Urinary bladder (tissue), 4 donors: ENCODE measurements around the gene TBL1XR1. TPM values are rescaled to one million over a fixed set of nuclear protein-coding genes. Genes with fewer than 3 reads are reported as not detected.

Experiments
- DNase-seq: peaks from one replicate; pipeline ENCODE4 v3.0.0-alpha.2; 2015; ENCODE audit errors: extremely low spot score
- H3K27ac ChIP-seq: one replicate; pipeline ENCODE4 v1.5.1; 2013; ENCODE audit warnings: low read depth, mild to moderate bottlenecking, moderate library complexity
- H3K36me3 ChIP-seq: one replicate; pipeline ENCODE4 v1.6.1; 2013; ENCODE audit warnings: mild to moderate bottlenecking, moderate library complexity; ENCODE audit not compliant: insufficient read depth
- H3K4me1 ChIP-seq: one replicate; pipeline ENCODE4 v1.6.1; 2013; ENCODE audit warnings: mild to moderate bottlenecking, moderate library complexity; ENCODE audit not compliant: insufficient read depth
- H3K4me3 ChIP-seq: one replicate; pipeline ENCODE4 v1.5.1; 2013; ENCODE audit warnings: low read depth, low read length
- WGBS: extraction: QIAGEN DNeasy Blood & Tissue Kit; methylation state at CpG from one replicate; pipeline ENCODE4 v1.1.7; 2013; 5-methylcytosine and 5-hydroxymethylcytosine counted together
- polyA plus RNA-seq: library from polyadenylated mRNA; stranded (reverse); fragments of 200-250 nt; gene quantifications from one replicate; pipeline ENCODE4 v1.2.3, GENCODE V29; 2013
- total RNA-seq: library from RNA; depleted of rRNA; stranded (reverse); fragments of >200 nt; gene quantifications from one replicate; pipeline ENCODE4 v1.2.3, GENCODE V29; 2014
- donor health status: healthy with polysubstance abuse.
- donor health status: healthy.

The TBL1XR1 gene
- total and polyA plus RNA-seq, 2 donors: 21.7 to 252 TPM

DNA sequence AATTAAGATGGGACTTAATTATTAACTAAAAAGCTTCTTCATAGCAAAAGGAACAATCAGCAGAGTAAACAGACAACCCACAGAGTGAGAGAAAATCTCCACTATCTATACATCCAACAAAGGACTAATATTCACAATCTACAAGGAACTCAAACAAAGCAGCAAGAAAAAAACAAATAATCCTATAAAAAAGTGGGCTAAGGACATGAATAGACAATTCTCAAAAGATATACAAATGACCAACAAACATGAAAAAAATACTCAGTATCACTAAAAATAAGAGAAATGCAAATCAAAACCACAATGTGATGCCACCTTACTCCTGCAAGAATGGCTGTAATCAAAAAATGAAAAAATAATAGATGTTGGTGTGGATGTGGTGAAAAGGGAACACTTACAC lies 103.3 kb downstream of the TBL1XR1 start:
- H3K4me3 ChIP-seq: no peak overlapping the region
- no peak for DNase-seq
- H3K36me3 ChIP-seq: no peaks in the 10 kb centered on the region
- H3K27ac ChIP-seq: no peak overlapping the region
- H3K4me1 ChIP-seq: peaks cover 2% of the 10 kb centered on the region

DNA sequence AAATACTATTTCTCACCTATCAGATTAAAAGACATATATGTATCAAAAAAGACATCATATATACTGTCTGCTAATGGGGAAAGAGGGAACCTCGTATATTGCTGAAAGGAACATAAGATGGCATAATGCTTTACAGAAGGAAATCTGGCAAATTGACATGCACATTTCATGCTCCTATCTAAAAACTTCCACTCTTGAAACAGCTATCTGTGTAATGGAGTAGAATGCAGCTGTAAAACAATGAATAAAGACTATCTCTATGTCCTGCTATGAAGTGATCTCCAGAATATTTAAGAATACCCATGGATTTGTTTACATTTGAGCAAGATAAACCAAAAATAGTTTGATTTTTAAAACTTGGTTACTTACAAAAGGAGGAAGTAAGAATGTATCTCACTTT lies 107.4 kb downstream of the TBL1XR1 start:
- WGBS: 43% methylated on average over 1 of the region's 1 CpG
- H3K4me1 ChIP-seq: peaks cover 1% of the 10 kb centered on the region
- DNase-seq: no peak

GRCh38 chr3:177089110-177089509 lies 108.2 kb downstream of the TBL1XR1 start:
- H3K36me3 ChIP-seq: no peaks in the 10 kb centered on the region
- DNase-seq: no peak
- no peak overlapping the region for H3K27ac ChIP-seq
- H3K4me1 ChIP-seq: peaks cover 1% of the 10 kb centered on the region
- no peak overlapping the region for H3K4me3 ChIP-seq
- WGBS: 78% methylated on average over 3 of the region's 3 CpGs

More for the DNA sequence above, 107.4 kb downstream of the TBL1XR1 start:
- no peak overlapping the region for H3K27ac ChIP-seq
- H3K4me3 ChIP-seq: no peak overlapping the region
- H3K36me3 ChIP-seq: no peaks in the 10 kb centered on the region

GRCh38 chr3:177085794-177086193 lies 111.5 kb downstream of the TBL1XR1 start:
- H3K36me3 ChIP-seq: no peaks in the 10 kb centered on the region
- H3K4me3 ChIP-seq: no peak overlapping the region
- 69% methylated on average over 2 of the region's 2 CpGs for WGBS
- DNase-seq: no peak
- no peak overlapping the region for H3K27ac ChIP-seq
- peaks cover 1% of the 10 kb centered on the region for H3K4me1 ChIP-seq

- Histone ChIP-seq H3K4me1 (peaks cover 1% of the 10 kb centered on the region), H3K36me3 (no peaks in the 10 kb centered on the region), H3K4me3 (no peak overlapping the region), H3K27ac (no peak overlapping the region)
- no peak for DNase-seq
- 93% methylated on average over 3 of the region's 3 CpGs for WGBS
Measured at GRCh38 chr3:177084616-177085015, 112.7 kb downstream of the TBL1XR1 start.

DNA sequence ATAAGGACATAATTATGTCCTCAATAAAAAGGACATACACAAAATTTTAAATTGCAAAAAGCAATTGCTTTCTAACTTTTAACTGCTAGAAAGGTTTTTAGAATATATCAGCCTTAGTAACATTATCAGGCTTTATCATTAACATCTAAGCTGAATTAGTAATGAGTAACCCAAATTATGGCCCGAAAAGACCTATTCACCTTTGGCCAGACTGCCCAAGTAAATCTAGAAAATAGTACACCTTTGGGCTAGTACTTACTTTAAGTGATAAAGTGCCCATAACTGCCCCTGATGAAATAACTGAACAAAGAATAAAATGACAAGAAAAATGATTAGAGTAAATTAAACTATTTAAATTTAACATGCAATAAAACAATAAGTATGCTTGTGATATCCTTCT lies 117.2 kb downstream of the TBL1XR1 start:
- no peak for DNase-seq
- 88% methylated on average over 1 of the region's 1 CpG for WGBS
- no peak overlapping the region for H3K27ac ChIP-seq
- H3K4me1 ChIP-seq: no peaks in the 10 kb centered on the region
- H3K4me3 ChIP-seq: no peak overlapping the region
- H3K36me3 ChIP-seq: peaks cover 1% of the 10 kb centered on the region

- WGBS: 95% methylated on average over 1 of the region's 1 CpG
- no peak overlapping the region for H3K27ac ChIP-seq
- no peaks in the 10 kb centered on the region for H3K4me1 ChIP-seq
- H3K36me3 ChIP-seq: peaks cover 1% of the 10 kb centered on the region
- H3K4me3 ChIP-seq: no peak overlapping the region
- DNase-seq: no peak
Measured at GRCh38 chr3:177079684-177080083, 117.6 kb downstream of the TBL1XR1 start.

- DNase-seq: no peak
- 73% methylated on average over 4 of the region's 4 CpGs for WGBS
- no peak overlapping the region for H3K4me3 ChIP-seq
- no peaks in the 10 kb centered on the region for H3K36me3 ChIP-seq
- no peak overlapping the region for H3K27ac ChIP-seq
- no peaks in the 10 kb centered on the region for H3K4me1 ChIP-seq
Measured at GRCh38 chr3:177071496-177072156, 125.7 kb downstream of the TBL1XR1 start.

GRCh38 chr3:177069514-177070329 lies 127.6 kb downstream of the TBL1XR1 start:
- H3K27ac ChIP-seq: no peak overlapping the region
- H3K36me3 ChIP-seq: no peaks in the 10 kb centered on the region
- no peak for DNase-seq
- H3K4me1 ChIP-seq: no peaks in the 10 kb centered on the region
- 97% methylated on average over 6 of the region's 6 CpGs for WGBS
- H3K4me3 ChIP-seq: no peak overlapping the region

GRCh38 chr3:177068967-177069366 lies 128.3 kb downstream of the TBL1XR1 start:
- H3K4me1 ChIP-seq: no peaks in the 10 kb centered on the region
- H3K27ac ChIP-seq: no peak overlapping the region
- H3K4me3 ChIP-seq: no peak overlapping the region
- WGBS: 93% methylated on average over 3 of the region's 3 CpGs
- no peaks in the 10 kb centered on the region for H3K36me3 ChIP-seq
- no peak for DNase-seq

GRCh38 chr3:177066068-177066467 lies 131.2 kb downstream of the TBL1XR1 start:
- H3K4me3 ChIP-seq: no peak overlapping the region
- WGBS: 92% methylated on average over 2 of the region's 2 CpGs
- no peaks in the 10 kb centered on the region for H3K36me3 ChIP-seq
- DNase-seq: no peak
- H3K27ac ChIP-seq: no peak overlapping the region
- H3K4me1 ChIP-seq: no peaks in the 10 kb centered on the region

GRCh38 chr3:177065285-177066033 lies 131.8 kb downstream of the TBL1XR1 start:
- DNase-seq: no peak
- 66% methylated on average over 3 of the region's 3 CpGs for WGBS
- H3K4me1 ChIP-seq: no peaks in the 10 kb centered on the region
- H3K36me3 ChIP-seq: no peaks in the 10 kb centered on the region
- H3K27ac ChIP-seq: no peak overlapping the region
- H3K4me3 ChIP-seq: no peak overlapping the region

DNA sequence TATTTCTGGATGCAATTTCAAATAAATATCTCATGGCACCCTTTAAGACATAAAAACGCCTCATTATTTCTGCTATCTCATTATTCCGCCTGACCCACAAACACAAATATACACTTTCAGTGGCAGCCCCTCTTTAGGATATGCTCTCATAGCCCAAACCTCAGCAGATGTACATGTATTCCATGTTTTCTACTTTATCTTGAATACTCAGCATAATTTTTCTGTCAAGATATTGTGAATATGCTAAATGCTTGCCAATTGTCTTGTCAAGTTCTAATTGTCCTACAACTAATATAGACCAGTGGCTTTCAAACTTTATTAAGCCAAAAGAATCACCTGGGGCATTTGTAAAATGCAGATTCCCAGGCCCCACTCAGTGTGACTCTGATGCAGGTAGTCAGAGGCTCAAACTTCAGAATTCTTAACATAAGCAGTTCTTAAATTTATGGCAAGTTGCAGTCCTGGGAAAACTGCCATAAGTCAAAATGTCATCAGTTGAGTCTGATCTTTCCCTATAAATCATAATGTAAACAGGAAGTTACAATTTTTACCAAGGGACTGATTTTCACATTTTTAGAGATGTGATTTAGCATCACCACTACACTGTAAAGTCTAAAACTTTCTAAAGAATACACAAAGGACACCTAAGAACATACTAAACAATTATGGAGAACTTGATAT lies 135.1 kb downstream of the TBL1XR1 start:
- Histone ChIP-seq H3K27ac (no peak overlapping the region), H3K36me3 (no peaks in the 10 kb centered on the region), H3K4me3 (no peak overlapping the region), H3K4me1 (no peaks in the 10 kb centered on the region)
- WGBS: 86% methylated on average over 2 of the region's 2 CpGs
- DNase-seq: no peak
